HUES48 (cell line): ENCODE measurements around the gene HMOX2.

Source experiments
- H3K27ac ChIP-seq: one replicate; pipeline ENCODE4 v1.7.0; 2013; ENCODE audit warnings: low read depth, low read length, inconsistent platforms
- H3K27me3 ChIP-seq: 2 replicates; pipeline ENCODE4 v1.6.1; 2013; ENCODE audit warnings: mild to moderate bottlenecking, low read length; ENCODE audit not compliant: control insufficient read depth, insufficient read depth
- H3K36me3 ChIP-seq: 2 replicates; pipeline ENCODE4 v1.6.1; 2013; ENCODE audit warnings: low read length; ENCODE audit not compliant: control insufficient read depth, insufficient read depth
- H3K4me1 ChIP-seq: 2 replicates; pipeline ENCODE4 v1.6.1; 2013; ENCODE audit warnings: mild to moderate bottlenecking, low read length; ENCODE audit not compliant: control insufficient read depth, insufficient read depth
- H3K4me3 ChIP-seq: 2 replicates; pipeline ENCODE4 v1.5.1; 2013; ENCODE audit warnings: mild to moderate bottlenecking, low read depth, low read length
- H3K9ac ChIP-seq: 2 replicates; pipeline ENCODE4 v1.6.1; 2013; ENCODE audit warnings: mild to moderate bottlenecking, low read depth, low read length, moderate library complexity
- H3K9me3 ChIP-seq: 2 replicates; pipeline ENCODE4 v1.6.1; 2013; ENCODE audit warnings: low read length; ENCODE audit not compliant: control insufficient read depth, insufficient read depth

HMOX2 gene

GRCh38 chr16:4513881-4514280, 37.7 kb downstream of the HMOX2 start:
- Histone ChIP-seq H3K36me3 (peaks cover 49% of the 10 kb centered on the region), H3K4me3 (no peak overlapping the region), H3K27me3 (no peaks in the 10 kb centered on the region), H3K9me3 (no peaks in the 10 kb centered on the region), H3K4me1 (peaks cover 5% of the 10 kb centered on the region; the same call in 1 of the 2 replicates), H3K9ac (no peak overlapping the region), H3K27ac (no peak overlapping the region)

- no peaks in the 10 kb centered on the region for H3K27me3 ChIP-seq
- H3K27ac ChIP-seq: no peak overlapping the region
- H3K4me3 ChIP-seq: no peak overlapping the region
- peaks cover 42% of the 10 kb centered on the region for H3K36me3 ChIP-seq
- H3K9me3 ChIP-seq: no peaks in the 10 kb centered on the region
- H3K4me1 ChIP-seq: peaks cover 5% of the 10 kb centered on the region; the same call in 1 of the 2 replicates
- no peak overlapping the region for H3K9ac ChIP-seq
These were observed 38.4 kb downstream of the HMOX2 start for GRCh38 chr16:4514606-4515005.

- H3K4me3 ChIP-seq: no peak overlapping the region
- no peaks in the 10 kb centered on the region for H3K27me3 ChIP-seq
- peaks cover 31% of the 10 kb centered on the region for H3K36me3 ChIP-seq
- H3K4me1 ChIP-seq: peaks cover 5% of the 10 kb centered on the region; the same call in 1 of the 2 replicates
- no peak overlapping the region for H3K27ac ChIP-seq
- no peaks in the 10 kb centered on the region for H3K9me3 ChIP-seq
- H3K9ac ChIP-seq: no peak overlapping the region
These were observed 39.5 kb downstream of the HMOX2 start for GRCh38 chr16:4515611-4516233.

GRCh38 chr16:4517812-4518680, 41.8 kb downstream of the HMOX2 start:
- H3K27me3 ChIP-seq: no peaks in the 10 kb centered on the region
- H3K9me3 ChIP-seq: no peaks in the 10 kb centered on the region
- no peak overlapping the region for H3K4me3 ChIP-seq
- no peak overlapping the region for H3K27ac ChIP-seq
- H3K9ac ChIP-seq: no peak overlapping the region
- H3K36me3 ChIP-seq: peaks cover 12% of the 10 kb centered on the region
- peaks cover 24% of the 10 kb centered on the region for H3K4me1 ChIP-seq

GRCh38 chr16:4519274-4520058, 43.3 kb downstream of the HMOX2 start:
- Histone ChIP-seq H3K9ac (no peak overlapping the region), H3K36me3 (no peaks in the 10 kb centered on the region), H3K4me3 (no peak overlapping the region), H3K27me3 (no peaks in the 10 kb centered on the region), H3K4me1 (peaks cover 24% of the 10 kb centered on the region), H3K9me3 (no peaks in the 10 kb centered on the region), H3K27ac (no peak overlapping the region)

GRCh38 chr16:4520913-4521312, 44.7 kb downstream of the HMOX2 start:
- no peaks in the 10 kb centered on the region for H3K36me3 ChIP-seq
- H3K27ac ChIP-seq: no peak overlapping the region
- no peak overlapping the region for H3K4me3 ChIP-seq
- H3K9me3 ChIP-seq: no peaks in the 10 kb centered on the region
- H3K27me3 ChIP-seq: no peaks in the 10 kb centered on the region
- H3K9ac ChIP-seq: no peak overlapping the region
- peaks cover 19% of the 10 kb centered on the region for H3K4me1 ChIP-seq

- H3K36me3 ChIP-seq: no peaks in the 10 kb centered on the region
- peaks cover 19% of the 10 kb centered on the region for H3K4me1 ChIP-seq
- H3K9ac ChIP-seq: no peak overlapping the region
- H3K27me3 ChIP-seq: no peaks in the 10 kb centered on the region
- no peaks in the 10 kb centered on the region for H3K9me3 ChIP-seq
- no peak overlapping the region for H3K4me3 ChIP-seq
- H3K27ac ChIP-seq: no peak overlapping the region
These were observed 45.9 kb downstream of the HMOX2 start for GRCh38 chr16:4522051-4522581.

- no peaks in the 10 kb centered on the region for H3K36me3 ChIP-seq
- peaks cover 23% of the 10 kb centered on the region for H3K4me1 ChIP-seq
- H3K4me3 ChIP-seq: no peak overlapping the region
- no peak overlapping the region for H3K9ac ChIP-seq
- no peak overlapping the region for H3K27ac ChIP-seq
- H3K27me3 ChIP-seq: no peaks in the 10 kb centered on the region
- no peaks in the 10 kb centered on the region for H3K9me3 ChIP-seq
These were observed 47.5 kb downstream of the HMOX2 start for GRCh38 chr16:4523686-4524085.

GRCh38 chr16:4524571-4524970, 48.4 kb downstream of the HMOX2 start:
- no peaks in the 10 kb centered on the region for H3K9me3 ChIP-seq
- H3K27me3 ChIP-seq: no peaks in the 10 kb centered on the region
- H3K4me1 ChIP-seq: peaks cover 30% of the 10 kb centered on the region
- no peak overlapping the region for H3K9ac ChIP-seq
- no peaks in the 10 kb centered on the region for H3K36me3 ChIP-seq
- H3K27ac ChIP-seq: no peak overlapping the region
- H3K4me3 ChIP-seq: no peak overlapping the region

- H3K27ac ChIP-seq: no peak overlapping the region
- no peak overlapping the region for H3K9ac ChIP-seq
- no peak overlapping the region for H3K4me3 ChIP-seq
- H3K27me3 ChIP-seq: no peaks in the 10 kb centered on the region
- no peaks in the 10 kb centered on the region for H3K36me3 ChIP-seq
- no peaks in the 10 kb centered on the region for H3K9me3 ChIP-seq
- H3K4me1 ChIP-seq: peaks cover 35% of the 10 kb centered on the region
These were observed 48.9 kb downstream of the HMOX2 start for GRCh38 chr16:4525069-4525468.
